Thyroid gland (tissue), 4 donors: ENCODE data around the gene DNAH9.

Source experiments
- CTCF ChIP-seq, 6 experiments: fragments of 200-600 bp in 3 of 6; fragments of 450-650 bp in 3 of 6; sonication (generic) in 3 of 6; IDR thresholded peaks; one replicate each; pipeline ENCODE4 v1.5.1; 2016 to 2019; ENCODE audit warnings: antibody characterized with exemption in 6 of 6, mild to moderate bottlenecking in 2 of 6, inconsistent platforms in 1 of 6, moderate library complexity in 1 of 6
- POLR2A ChIP-seq, 2 donors: fragments of 450-650 bp; IDR thresholded peaks; one replicate each; pipeline ENCODE4 v1.6.1; 2017; ENCODE audit warnings: antibody characterized with exemption in 2 of 2, mild to moderate bottlenecking in 2 of 2, moderate library complexity in 1 of 2

- TF ChIP-seq CTCF (IDR thresholded peaks at IDR 0.05) (peak; percentile 31 to 86 (median 62)), POLR2A (IDR thresholded peaks at IDR 0.05) (no peak)
These were observed 337.6 kb downstream of the DNAH9 start for GRCh38 chr17:11935734-11936406.
